GM12872 (cell line): ENCODE data around the gene LAMP2.
A peak's percentile ranks its signal among the peaks of the same experiment; 100 is the strongest.

Source experiments
- TF ChIP-seq, protein P1 (sequence below): IDR thresholded peaks from 3 replicates; pipeline ENCODE4 v1.5.1; 2011; ENCODE audit warnings: low read depth, mild to moderate bottlenecking, low read length, moderate library complexity; ENCODE audit not compliant: insufficient read depth

Gene LAMP2

GRCh38 chrX:120486786-120487185, 17.7 kb upstream of the LAMP2 start:
- TF ChIP-seq, protein P1, sequence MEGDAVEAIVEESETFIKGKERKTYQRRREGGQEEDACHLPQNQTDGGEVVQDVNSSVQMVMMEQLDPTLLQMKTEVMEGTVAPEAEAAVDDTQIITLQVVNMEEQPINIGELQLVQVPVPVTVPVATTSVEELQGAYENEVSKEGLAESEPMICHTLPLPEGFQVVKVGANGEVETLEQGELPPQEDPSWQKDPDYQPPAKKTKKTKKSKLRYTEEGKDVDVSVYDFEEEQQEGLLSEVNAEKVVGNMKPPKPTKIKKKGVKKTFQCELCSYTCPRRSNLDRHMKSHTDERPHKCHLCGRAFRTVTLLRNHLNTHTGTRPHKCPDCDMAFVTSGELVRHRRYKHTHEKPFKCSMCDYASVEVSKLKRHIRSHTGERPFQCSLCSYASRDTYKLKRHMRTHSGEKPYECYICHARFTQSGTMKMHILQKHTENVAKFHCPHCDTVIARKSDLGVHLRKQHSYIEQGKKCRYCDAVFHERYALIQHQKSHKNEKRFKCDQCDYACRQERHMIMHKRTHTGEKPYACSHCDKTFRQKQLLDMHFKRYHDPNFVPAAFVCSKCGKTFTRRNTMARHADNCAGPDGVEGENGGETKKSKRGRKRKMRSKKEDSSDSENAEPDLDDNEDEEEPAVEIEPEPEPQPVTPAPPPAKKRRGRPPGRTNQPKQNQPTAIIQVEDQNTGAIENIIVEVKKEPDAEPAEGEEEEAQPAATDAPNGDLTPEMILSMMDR, result no peak

DNA sequence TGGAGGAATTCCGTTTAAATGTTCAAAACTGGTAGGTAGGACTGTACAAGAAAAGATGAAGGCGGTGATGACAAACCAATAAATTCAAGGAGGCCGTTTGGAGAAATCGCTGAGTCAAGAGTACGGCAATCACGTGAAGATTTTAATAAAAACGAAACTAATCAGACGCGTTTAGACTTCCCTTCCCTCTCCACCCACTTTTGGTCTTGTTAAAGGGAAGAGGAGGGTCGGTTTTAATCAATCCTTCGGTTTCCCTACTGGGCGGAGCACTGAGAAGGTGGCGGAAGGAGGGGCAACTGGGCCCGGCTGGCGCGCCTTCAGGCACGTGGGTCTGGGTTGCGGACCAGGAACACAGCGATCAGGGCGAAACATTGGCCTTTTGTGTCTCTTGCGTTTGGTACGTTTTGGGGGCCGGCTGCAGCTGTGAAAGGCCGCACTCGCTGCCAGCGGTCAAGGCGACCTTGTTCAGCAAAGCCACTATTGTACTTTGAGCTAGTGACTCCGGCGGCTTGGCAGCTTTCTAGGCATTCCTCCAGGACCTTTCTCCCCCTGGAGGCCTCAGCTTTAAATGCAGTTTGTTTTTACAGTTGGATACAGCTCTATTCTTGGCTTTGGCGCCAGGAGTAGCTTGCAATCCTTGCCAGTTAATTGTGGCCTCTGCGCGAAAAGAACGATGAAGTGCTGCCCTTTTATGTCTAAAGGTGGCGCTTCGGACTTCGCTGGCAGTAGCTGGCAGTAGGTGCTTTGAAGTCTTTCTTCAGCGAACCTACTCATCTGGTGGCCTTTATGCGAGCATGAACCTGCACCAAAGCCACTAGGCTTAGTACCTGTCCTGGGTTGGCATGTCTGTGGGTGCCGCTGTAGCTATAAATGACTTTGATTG, 16.8 kb upstream of the LAMP2 start:
- TF ChIP-seq, protein P1, result peak; percentile 49

GRCh38 chrX:120485315-120485637, 16.2 kb upstream of the LAMP2 start:
- TF ChIP-seq, protein P1, result no peak

GRCh38 chrX:120477453-120477852, 8.4 kb upstream of the LAMP2 start:
- TF ChIP-seq, protein P1, result no peak

DNA sequence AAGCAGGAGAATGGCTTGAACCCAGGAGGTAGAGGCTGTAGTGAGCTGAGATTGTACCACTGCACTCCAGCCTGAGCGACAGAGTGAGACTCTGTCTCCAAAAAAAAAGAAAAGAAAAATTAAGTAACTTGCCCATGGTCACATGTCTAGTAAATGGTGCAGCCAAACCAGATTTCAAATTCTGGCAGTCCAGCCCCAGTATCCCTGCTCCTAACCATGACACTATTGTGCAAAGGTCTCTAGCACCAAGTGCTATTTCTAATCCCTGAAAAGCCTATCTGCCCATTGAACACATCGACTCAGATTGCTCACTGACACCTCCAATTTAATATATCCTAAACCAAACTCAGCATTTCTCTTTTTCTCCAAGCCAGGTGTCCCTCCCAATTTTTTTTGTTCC, 7.6 kb upstream of the LAMP2 start:
- TF ChIP-seq, protein P1, result no peak

DNA sequence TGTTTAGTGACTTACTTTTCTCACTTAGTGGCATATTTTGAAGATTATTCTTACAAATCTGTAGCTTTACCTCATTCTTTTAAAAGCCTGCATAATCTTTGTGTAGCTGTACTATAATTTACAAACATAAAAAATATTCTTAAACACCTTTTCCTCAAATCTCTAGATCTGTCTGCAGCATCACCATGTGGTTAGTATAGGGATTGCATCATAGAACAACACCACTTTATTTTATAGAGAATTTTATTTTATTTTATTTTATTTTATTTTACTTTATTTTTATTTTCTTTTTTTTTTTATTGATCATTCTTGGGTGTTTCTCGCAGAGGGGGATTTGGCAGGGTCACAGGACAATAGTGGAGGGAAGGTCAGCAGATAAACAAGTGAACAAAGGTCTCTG, 6.4 kb upstream of the LAMP2 start:
- TF ChIP-seq, protein P1, result peak; percentile 39; the same call in 2 of the 3 replicates

DNA sequence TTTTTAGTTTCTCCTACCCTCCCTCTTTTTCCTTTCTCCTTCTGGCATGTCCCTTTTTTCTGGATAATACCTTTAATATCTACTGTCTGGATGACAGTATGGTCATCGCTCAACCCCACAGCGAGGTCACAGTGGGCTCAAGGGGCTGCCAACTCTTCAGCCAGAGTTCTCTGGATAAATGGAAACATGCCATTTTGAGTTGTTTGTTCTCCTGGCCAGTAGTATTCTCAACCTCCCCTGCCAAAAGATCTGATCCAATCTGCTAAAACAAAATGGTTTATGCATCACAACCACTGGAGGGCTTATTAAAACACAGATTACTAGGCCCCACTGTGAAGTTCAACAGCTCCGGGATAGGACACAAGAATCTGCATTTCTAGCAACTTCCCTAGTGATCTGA, 5.0 kb upstream of the LAMP2 start:
- TF ChIP-seq, protein P1, result no peak
